DMS79 treated with DMSO at 0.1 percent for 48 hours (cell line): ENCODE measurements around the gene CCDC124.

Experiments
- DNase-seq: peaks from one replicate; lab custom pipeline; 2025; lab: John Stamatoyannopoulos, UW

The CCDC124 gene

GRCh38 chr19:17953316-17953801 is 20.5 kb downstream of the CCDC124 start:
- DNase-seq, result no peak

DNA sequence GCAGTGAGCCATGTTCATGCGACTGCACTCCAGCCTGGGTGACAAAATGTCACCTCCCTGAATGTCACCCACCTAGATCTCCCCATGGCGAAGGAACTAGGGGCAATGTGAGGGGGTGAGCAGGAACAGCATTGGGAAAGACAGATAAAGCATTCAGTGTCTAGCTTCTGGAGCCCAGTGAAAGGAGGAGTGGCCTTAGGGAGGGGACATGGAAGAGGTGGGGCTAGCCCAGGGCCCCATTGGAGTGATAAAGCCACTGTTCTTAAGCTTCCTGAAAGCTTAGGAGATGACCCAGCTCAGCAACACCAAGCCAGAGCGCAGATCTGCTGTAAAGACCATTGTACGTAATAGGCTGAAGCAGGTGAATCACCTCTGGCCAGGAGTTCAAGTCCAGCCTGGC is 21.1 kb downstream of the CCDC124 start:
- DNase-seq, result no peak

DNA sequence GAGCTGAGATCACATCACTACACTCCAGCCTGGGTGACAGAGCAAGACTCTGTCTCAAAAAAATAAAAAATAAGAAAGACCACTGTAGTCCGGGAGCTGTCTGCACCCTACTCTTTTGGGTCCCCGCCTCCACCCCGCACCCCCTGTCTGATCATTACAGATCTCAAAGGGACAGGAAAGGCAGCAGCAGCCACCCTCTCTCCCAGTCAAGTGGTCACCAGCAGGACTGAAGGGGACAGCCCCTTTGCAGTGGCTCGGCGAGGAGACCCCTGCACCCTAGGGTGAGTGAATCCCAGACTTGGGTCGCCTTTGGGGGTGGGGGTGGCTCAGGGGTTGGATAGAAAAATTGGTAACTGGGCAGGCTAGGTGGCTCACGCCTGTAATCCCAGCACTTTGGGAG is 21.6 kb downstream of the CCDC124 start:
- no peak for DNase-seq

GRCh38 chr19:17957149-17957849 is 24.5 kb downstream of the CCDC124 start:
- no peak for DNase-seq

DNA sequence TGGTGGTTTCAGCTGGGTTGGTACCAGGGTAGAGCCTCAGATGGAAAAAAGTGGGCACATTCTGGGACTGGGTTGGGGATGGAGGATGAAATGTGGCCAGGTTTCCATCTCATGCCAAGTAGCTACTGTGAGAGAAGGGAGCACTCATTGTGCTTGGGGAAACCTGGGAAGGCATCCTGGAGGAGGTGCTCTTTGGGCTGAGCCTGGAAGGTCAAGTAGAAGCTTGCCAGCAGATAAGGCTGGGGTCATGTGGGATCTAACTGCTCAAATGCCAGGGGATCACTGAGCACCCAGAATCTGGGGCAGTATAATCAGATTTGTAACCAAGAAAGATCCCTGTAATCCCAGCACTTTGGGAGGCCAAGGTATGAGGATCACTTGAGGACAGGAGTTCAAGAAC is 25.1 kb downstream of the CCDC124 start:
- no peak for DNase-seq

DNA sequence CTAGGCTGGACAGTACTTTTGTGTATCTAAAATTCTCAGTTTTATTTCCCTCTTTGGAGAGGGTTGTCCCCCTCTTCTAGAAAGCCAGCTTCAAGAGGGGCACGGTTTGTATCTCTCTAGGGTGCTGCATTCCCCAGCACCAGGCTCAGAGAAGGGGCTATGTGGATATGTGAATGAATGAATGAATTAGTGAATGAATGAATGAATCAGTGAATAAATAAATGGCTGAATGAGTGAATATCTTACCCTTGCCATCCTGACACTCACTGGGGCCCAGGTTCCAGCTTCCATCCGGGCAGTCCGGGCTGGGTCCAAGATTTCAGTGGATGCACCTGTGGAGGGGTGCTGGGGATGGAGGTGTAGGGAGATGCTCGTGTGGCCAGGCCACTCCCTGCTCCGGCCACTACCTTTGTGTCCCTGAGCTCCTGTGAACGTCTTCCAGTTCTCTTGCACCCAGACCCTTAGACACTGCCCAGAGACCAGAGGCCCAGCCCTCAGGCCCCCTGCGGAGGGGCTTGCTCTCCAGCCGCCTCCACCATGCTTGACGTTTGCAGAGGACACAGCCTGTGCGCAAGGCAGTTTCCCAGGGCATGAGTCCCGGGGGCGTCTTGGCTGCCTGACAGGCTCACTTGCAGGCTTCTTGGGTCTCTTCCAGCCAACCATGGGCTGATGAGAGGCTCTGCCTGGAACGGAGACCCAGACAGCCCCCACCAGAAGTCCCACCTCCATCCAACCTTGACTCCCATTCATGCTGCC is 31.3 kb downstream of the CCDC124 start:
- DNase-seq, result no peak

DNA sequence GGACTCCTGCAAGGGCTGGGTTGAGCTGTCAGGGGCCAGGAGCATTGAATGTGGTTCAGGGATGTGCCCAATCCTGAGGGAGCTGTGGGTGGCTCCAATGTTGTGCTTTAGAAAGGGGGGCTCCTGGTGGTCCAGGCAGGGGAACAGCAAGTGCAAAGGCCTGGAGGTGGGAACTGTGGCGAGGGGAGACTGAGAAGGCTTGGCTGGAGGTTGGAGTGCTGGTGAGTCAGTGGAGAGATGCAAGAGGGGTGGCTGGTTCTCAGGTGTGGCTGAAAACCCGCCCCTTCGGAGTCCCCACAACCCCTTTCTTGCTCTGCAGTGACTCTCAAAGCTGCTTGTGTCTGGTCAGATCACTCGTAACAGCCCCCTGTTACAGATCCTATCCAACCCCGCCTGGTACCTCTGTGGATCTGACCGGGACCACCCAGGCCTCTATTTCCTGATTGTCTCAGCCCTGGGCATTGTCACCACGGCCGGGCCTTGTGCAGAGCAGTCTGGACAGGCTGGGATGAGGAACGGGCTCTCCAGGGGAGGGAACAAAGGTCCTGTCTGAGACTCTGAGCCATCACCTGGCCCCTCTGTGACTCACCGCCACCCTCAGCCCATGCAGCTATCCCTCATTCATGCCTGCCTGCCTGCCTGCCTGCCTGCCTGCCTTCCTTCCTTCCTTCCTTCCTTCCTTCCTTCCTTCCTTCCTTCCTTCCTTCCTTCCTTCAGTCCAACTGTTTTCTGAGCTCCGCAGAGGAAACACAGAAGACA is 32.7 kb downstream of the CCDC124 start:
- no peak for DNase-seq

GRCh38 chr19:17966129-17966483 is 33.3 kb downstream of the CCDC124 start:
- DNase-seq, result no peak

GRCh38 chr19:17966550-17967256 is 33.9 kb downstream of the CCDC124 start, which contains the start of gene KCNN1:
Gene KCNN1 (plus strand): TSS chr19:17967107. CDS start chr19:17973889, 6,782 bp downstream.
- peak; percentile 5 for DNase-seq

DNA sequence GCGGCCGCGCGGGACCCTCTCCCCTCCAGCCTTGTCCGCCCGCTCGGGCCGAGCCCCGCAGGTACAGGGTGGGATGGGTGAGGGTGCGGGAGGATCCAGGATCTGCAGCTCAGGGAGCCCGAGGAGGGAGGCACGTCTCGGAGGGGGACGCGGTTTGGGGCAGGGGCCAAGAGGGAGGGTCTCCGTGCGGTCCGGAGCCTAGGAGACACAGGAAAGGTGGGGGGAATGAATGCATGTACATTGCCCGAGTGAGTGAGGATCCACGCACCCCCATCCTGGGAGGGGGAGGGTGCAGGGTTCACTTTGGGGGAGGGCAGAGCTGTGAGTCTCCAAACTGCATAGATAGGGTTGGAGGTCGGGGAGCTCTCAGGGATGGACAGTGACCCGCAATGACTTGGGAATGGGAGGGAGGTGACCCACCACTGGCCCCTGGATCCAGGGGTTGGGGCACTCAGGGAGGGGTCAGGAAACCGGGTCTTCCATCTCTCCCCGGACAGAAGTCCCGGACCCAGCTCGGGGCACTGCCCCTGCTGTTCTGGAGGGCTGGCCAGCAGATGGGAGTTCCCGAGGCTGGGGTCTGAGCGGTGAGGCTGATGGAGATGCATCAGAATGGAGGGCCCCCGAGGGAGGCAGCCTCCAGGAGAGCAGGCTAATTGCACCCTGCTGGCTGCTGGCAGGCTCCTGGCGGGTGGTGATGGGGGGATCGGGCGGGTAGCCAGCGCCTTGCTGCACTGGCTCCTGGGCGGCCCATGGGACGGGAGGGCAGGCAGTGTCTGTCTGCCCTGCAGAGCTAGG is 34.6 kb downstream of the CCDC124 start:
- no peak for DNase-seq

DNA sequence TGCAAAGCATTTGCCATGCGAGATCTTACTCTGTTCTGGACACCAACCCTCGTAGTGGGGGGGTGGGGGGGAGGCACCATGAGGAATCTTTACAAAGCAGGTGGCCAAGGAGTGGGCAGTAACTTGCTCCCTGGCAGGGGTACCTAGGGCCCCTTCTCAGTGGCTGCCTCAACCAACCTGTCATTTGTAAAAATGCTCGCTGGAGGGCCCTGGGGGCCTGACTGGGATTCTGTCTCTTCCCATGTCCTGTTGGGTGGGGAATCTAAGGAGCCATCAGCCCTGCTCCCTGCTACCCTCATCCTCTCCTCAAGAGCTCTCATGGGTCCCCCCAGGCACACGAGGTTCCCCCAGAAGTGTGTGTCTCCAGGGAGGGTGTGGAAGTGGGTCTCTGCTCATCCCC is 35.5 kb downstream of the CCDC124 start:
- no peak for DNase-seq

DNA sequence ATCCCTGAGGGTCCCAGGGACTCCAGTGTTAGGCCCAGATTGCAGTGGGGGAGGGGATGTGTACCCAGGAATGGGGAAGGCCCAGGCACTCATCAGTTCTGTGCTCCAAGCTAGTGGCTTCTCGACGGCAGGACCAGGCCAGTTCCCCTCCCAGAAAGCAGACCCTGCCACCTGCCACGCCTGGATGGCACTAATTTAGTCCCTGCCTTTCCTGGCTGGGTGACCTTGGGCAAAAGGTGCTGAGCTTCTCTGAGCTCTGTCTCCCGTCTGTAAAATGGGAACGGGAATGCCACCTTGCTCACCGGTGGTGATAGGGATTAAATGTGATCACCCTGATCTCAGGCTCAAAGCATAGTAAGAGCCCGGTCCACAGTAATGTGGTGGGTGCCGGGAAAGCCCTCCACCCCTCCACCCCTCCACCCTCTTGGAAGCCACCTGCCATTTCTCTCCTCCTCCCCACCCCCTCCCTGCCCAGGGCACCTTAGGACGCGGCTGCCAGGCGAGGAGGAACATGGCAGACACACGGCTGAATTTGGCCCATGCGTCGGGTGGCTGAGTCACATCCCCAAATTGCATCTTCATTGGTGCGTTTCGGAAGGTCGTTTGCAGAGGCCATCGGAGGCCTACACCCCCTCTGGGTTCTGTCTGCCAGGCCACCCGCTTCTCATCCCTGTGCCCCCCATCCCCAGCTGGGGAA is 36.4 kb downstream of the CCDC124 start:
- no peak for DNase-seq

- no peak for DNase-seq
These were observed 39.4 kb downstream of the CCDC124 start for GRCh38 chr19:17972230-17972629.

DNA sequence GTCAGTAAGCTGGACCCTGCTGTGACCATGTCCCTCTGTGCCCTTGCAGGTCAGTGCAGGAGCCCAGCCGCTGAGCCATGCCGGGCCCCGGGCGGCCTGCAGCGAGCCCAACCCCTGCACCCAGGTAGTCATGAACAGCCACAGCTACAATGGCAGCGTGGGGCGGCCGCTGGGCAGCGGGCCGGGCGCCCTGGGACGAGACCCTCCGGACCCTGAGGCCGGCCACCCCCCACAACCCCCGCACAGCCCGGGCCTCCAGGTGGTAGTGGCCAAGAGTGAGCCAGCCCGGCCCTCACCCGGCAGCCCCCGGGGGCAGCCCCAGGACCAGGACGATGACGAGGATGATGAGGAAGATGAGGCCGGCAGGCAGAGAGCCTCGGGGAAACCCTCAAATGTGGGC is 40.9 kb downstream of the CCDC124 start:
- no peak for DNase-seq

DNA sequence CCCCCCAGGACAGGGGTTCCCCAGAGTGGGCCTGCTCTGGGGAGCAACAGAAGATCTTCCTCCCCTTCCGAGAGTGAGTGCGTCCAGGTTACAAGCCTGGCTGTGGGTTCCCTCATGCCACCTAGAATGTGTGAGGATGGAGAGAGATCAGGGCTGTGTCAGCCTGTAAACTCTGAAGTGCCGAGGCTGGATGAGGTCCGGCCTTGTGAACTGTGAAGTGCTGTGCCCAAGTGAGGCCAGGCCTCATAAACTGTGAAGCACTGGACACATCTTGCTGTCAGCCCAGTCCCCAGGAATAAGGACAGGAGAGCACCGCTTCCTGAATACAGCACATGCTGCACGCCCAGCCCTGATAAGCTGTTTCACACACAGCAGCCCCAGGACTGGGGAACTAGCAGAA is 41.7 kb downstream of the CCDC124 start:
- DNase-seq, result no peak

GRCh38 chr19:17975032-17975431 is 42.2 kb downstream of the CCDC124 start:
- DNase-seq, result no peak

DNA sequence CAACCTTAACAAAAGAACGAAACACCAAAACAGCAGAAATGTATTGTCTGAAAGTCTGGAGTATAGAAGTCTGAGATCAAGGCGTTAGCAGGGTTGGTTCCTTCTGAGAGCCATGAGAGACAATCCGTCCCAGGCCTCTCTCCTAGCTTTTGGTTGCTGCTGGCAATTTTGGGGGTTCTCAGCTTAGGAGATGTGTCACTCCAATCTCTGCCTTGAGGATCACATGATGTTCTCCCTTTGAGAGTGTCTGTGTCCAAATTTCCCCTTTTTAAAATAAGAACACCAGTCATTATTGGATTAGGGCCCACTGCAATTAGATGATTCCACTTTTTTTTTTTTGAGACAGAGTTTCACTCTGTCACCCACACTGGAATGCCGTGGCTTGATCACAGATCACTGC is 44.2 kb downstream of the CCDC124 start:
- DNase-seq, result no peak

GRCh38 chr19:17977488-17977887 is 44.7 kb downstream of the CCDC124 start:
- no peak for DNase-seq

GRCh38 chr19:17981611-17982010 is 48.8 kb downstream of the CCDC124 start:
- no peak for DNase-seq

- DNase-seq, result no peak
These were observed 49.6 kb downstream of the CCDC124 start for GRCh38 chr19:17982430-17982829.
